ENCODE data around the gene WNT10A. TPM values are rescaled to one million over a fixed set of nuclear protein-coding genes. Genes with fewer than 3 reads are reported as not detected.

The WNT10A gene
- total RNA-seq, 4 donors from 2014 or later = 0.21 to 1.3 (median 0.39) TPM; not detected in 1

GRCh38 chr2:218897394-218898108 lies 16.9 kb downstream of the WNT10A start:
- no peaks in the 10 kb centered on the region for H3K9me3 ChIP-seq
- H3K27ac ChIP-seq = peak overlapping the region in 2 of 4 donors; percentile 38 to 50
- WGBS, 2 donors = 7 to 10% methylated on average over 9 to 30 of the region's 34 CpGs
- DNase-seq (ENCODE audit: low spot score in 2 of 2) = no peak
- no peaks in the 10 kb centered on the region for H3K36me3 ChIP-seq
- TF ChIP-seq EP300 (IDR thresholded peaks at IDR 0.05) (no peak), POLR2A (IDR thresholded peaks at IDR 0.05) (no peak)
- TF ChIP-seq, protein P1, sequence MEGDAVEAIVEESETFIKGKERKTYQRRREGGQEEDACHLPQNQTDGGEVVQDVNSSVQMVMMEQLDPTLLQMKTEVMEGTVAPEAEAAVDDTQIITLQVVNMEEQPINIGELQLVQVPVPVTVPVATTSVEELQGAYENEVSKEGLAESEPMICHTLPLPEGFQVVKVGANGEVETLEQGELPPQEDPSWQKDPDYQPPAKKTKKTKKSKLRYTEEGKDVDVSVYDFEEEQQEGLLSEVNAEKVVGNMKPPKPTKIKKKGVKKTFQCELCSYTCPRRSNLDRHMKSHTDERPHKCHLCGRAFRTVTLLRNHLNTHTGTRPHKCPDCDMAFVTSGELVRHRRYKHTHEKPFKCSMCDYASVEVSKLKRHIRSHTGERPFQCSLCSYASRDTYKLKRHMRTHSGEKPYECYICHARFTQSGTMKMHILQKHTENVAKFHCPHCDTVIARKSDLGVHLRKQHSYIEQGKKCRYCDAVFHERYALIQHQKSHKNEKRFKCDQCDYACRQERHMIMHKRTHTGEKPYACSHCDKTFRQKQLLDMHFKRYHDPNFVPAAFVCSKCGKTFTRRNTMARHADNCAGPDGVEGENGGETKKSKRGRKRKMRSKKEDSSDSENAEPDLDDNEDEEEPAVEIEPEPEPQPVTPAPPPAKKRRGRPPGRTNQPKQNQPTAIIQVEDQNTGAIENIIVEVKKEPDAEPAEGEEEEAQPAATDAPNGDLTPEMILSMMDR (IDR thresholded peaks at IDR 0.05) = no peak
- H3K4me3 ChIP-seq = peak overlapping the region in 2 of 4 donors; percentile 31 to 32
- H3K27me3 ChIP-seq = peaks cover 0 to 95% of the 10 kb centered on the region in 2 donors
- H3K4me1 ChIP-seq = peaks cover 0 to 46% (median 32%) of the 10 kb centered on the region in 4 donors

DNA sequence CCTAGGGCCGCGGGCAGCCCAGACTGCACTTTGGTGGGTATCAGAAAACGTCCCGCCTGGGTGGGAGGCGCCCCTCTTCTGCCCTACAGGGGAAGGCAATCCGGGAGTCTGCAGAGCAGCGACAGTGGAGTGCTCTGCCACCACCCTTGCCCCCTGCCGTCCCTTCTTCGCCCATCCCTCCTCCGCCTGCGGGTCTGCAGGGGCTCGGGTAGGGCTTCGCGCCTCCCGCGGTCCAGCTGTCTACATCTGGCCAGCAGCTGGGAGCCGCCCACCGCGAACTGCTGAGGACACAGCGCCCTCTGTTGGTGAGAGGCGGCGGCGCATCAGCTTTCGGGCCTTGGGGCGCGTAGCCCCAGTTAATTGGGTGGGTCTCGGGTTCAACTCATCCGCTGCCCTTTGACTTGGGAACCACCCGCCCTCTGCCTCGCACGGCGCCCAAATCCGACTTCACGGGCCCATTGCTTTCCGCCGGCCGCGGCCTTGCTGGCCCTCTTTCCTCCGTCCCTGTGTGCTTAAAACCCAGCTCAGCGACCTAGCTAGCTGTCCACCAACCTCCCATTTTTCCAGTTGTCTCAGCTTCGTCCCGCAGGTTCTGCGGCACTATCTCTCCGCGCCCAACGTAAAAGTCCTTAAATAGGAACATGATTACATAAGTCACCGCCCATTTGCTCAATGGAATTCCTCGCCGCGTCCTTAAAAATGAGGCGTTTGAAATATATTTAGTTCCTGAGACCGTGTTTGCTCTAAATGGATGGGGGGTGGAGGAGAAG lies 17.6 kb downstream of the WNT10A start:
- H3K9me3 ChIP-seq = no peaks in the 10 kb centered on the region
- H3K27me3 ChIP-seq = peaks cover 0 to 97% of the 10 kb centered on the region in 2 donors
- H3K4me1 ChIP-seq = peaks cover 0 to 39% (median 27%) of the 10 kb centered on the region in 4 donors
- WGBS, 2 donors = 4 to 6% methylated on average over 29 to 46 of the region's 52 CpGs
- no peaks in the 10 kb centered on the region for H3K36me3 ChIP-seq
- TF ChIP-seq, protein P1 (IDR thresholded peaks at IDR 0.05) = peak; percentile 95 to 99 (median 98)
- TF ChIP-seq EP300 (IDR thresholded peaks at IDR 0.05) = no peak
- TF ChIP-seq POLR2A (IDR thresholded peaks at IDR 0.05) = no peak
- DNase-seq (ENCODE audit: low spot score in 2 of 2) = peak; percentile 62 to 79
- peak overlapping the region in 2 of 4 donors; percentile 38 to 50 for H3K27ac ChIP-seq
- H3K4me3 ChIP-seq = peak overlapping the region in 2 of 4 donors; percentile 5 to 31

- Histone ChIP-seq H3K9me3 (no peaks in the 10 kb centered on the region), H3K27ac (no peak overlapping the region), H3K4me3 (no peak overlapping the region), H3K4me1 (peaks cover 0 to 30% (median 24%) of the 10 kb centered on the region in 4 donors), H3K27me3 (peaks cover 0 to 93% of the 10 kb centered on the region in 2 donors), H3K36me3 (no peaks in the 10 kb centered on the region)
- WGBS, 2 donors = 34 to 42% methylated on average over 12 of the region's 12 CpGs
- TF ChIP-seq EP300 (IDR thresholded peaks at IDR 0.05) (no peak), POLR2A (IDR thresholded peaks at IDR 0.05) (no peak)
- TF ChIP-seq, protein P1 (IDR thresholded peaks at IDR 0.05) = no peak
- no peak for DNase-seq (ENCODE audit: low spot score in 2 of 2)
Measured at GRCh38 chr2:218899147-218899546, 18.5 kb downstream of the WNT10A start.

DNA sequence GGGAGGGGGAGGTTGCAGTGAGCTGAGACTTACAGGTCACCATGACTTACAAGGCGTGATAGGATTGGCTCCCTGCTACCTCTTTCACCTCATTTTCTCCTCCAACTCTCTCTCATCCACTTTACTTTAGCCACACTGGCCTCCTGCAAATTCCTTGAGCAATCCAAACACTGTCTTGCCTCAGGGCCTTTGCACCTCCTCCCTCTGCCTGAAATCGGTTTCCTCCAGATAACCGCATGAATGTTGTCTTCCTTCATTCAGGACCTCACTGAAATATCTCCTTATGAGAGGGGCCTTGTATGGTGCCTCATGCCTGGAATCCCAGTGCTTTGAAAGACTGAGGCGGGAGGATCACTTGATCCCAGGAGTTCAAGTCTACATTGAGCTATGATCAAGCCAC lies 21.8 kb downstream of the WNT10A start:
- Histone ChIP-seq H3K9me3 (no peaks in the 10 kb centered on the region), H3K4me1 (peaks cover 0 to 14% (median 10%) of the 10 kb centered on the region in 4 donors), H3K27me3 (peaks cover 0 to 65% of the 10 kb centered on the region in 2 donors), H3K27ac (no peak overlapping the region), H3K4me3 (no peak overlapping the region), H3K36me3 (no peaks in the 10 kb centered on the region)
- TF ChIP-seq EP300 (IDR thresholded peaks at IDR 0.05) = no peak
- no peak for TF ChIP-seq POLR2A (IDR thresholded peaks at IDR 0.05)
- TF ChIP-seq, protein P1 (IDR thresholded peaks at IDR 0.05) = no peak
- no peak for DNase-seq (ENCODE audit: low spot score in 2 of 2)
- 83 to 90% methylated on average over 4 of the region's 4 CpGs for WGBS, 2 donors

DNA sequence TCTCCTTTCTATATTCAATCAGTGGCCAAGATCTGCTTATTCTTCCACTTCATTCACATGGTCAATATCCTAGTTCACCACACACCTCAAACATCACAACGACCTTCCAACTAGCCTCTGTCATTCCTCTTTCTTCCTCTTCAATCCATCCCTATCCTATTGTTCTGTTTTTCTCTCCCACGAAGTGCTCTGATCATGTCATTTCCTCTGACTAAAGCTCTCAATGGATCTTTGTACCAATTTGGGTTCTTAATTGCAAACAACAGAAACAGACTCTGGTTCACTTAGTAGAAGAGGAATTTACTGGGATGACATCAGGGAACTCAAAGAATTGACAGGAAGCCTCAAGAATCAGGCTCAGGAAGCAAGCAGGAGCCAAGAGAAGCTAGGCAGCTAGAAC lies 23.5 kb downstream of the WNT10A start:
- no peak for DNase-seq (ENCODE audit: low spot score in 2 of 2)
- no peak for TF ChIP-seq POLR2A (IDR thresholded peaks at IDR 0.05)
- TF ChIP-seq, protein P1 (IDR thresholded peaks at IDR 0.05) = no peak
- no peak for TF ChIP-seq EP300 (IDR thresholded peaks at IDR 0.05)
- WGBS, 2 donors = 18 to 26% methylated on average over 2 of the region's 2 CpGs
- H3K4me3 ChIP-seq = no peak overlapping the region
- peaks cover 0 to 7% (median under 1%) of the 10 kb centered on the region in 4 donors for H3K4me1 ChIP-seq
- no peak overlapping the region for H3K27ac ChIP-seq
- no peaks in the 10 kb centered on the region for H3K36me3 ChIP-seq
- H3K27me3 ChIP-seq = peaks cover 0 to 47% of the 10 kb centered on the region in 2 donors
- H3K9me3 ChIP-seq = no peaks in the 10 kb centered on the region

Measured in tibial nerve (tissue), 4 donors.